Measurements from ENCODE around the gene TOMM40L.

- TF ChIP-seq ZNF274 (IDR thresholded peaks at IDR 0.05; ENCODE audit: low read depth, low read length) = no peak
- no peak for TF ChIP-seq SUZ12 (IDR thresholded peaks at IDR 0.05; ENCODE audit: extremely low read depth, insufficient read depth, insufficient read length)
- no peak for TF ChIP-seq YY1 (IDR thresholded peaks at IDR 0.05; ENCODE audit: insufficient read depth, insufficient read length)
Measured at GRCh38 chr1:161200421-161200991, 25.4 kb upstream of the TOMM40L start.
